Peyer's patch (tissue), 4 donors: ENCODE results near the gene APC2.

Source experiments
- CTCF ChIP-seq, 6 experiments: fragments of 450-650 bp in 4 of 6; fragments of 200-600 bp in 2 of 6; sonication (generic) in 1 of 6; IDR thresholded peaks; one replicate each; pipeline ENCODE4 v1.5.1; 2017 to 2019; ENCODE audit warnings: antibody characterized with exemption in 6 of 6, mild to moderate bottlenecking in 3 of 6, moderate library complexity in 1 of 6
- POLR2A ChIP-seq, 2 donors: fragments of 450-650 bp; IDR thresholded peaks; one replicate each; pipeline ENCODE4 v1.5.1; 2017; ENCODE audit warnings: antibody characterized with exemption in 2 of 2, mild to moderate bottlenecking in 2 of 2, moderate library complexity in 2 of 2

GRCh38 chr19:1400281-1401137, 49.4 kb upstream of the APC2 start:
- TF ChIP-seq CTCF (IDR thresholded peaks at IDR 0.05) (no peak), POLR2A (IDR thresholded peaks at IDR 0.05) (no peak)
